ENCODE measurements around the gene RXRB.

RXRB gene

DNA sequence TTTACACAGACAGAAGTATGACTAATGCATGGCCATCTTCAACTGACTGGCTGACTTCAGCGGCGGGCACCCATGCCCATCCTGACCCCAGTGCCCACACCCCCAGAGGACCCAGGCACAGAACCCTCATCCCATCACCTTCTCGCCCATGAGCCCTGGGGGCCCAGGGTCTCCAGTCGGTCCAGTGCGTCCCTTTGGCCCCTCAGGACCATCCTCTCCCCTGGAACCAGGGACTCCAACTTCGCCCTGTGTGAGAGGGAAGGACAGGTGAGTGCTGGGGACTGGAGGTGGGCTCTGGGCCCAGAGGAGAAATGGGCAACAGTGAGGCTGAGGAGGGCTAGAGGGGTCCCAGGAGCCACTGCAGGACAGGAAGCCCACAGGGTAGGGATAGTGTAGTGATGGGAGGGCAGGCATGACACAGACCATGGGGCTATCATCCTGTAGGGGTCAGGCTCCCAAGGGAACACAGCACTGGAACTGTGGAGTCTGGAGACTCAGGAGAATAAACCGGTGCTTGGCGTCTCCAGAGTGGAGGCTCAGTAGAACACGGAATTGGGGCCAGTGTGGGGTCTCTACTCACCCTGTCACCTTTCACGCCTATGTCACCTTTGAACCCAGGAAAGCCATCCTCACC is 24.9 kb downstream of the RXRB start:
- no peaks in the 10 kb centered on the region for H3K36me3 ChIP-seq (ENCODE audit: insufficient read depth, low read length)
- no peak overlapping the region for H2AFZ ChIP-seq (ENCODE audit: low read length, unreplicated experiment)
- H3K79me2 ChIP-seq (ENCODE audit: control insufficient read depth, insufficient read depth, low read length, unreplicated experiment), result no peaks in the 10 kb centered on the region
- no peaks in the 10 kb centered on the region for H3K27me3 ChIP-seq (ENCODE audit: insufficient read depth, low read length)
- H3K4me3 ChIP-seq (ENCODE audit: low read depth, low read length), result no peak overlapping the region
- H3K4me1 ChIP-seq (ENCODE audit: control insufficient read depth, insufficient read depth, low read length, unreplicated experiment), result no peaks in the 10 kb centered on the region
- H3K27ac ChIP-seq (ENCODE audit: low read depth, low read length), result no peak overlapping the region

DNA sequence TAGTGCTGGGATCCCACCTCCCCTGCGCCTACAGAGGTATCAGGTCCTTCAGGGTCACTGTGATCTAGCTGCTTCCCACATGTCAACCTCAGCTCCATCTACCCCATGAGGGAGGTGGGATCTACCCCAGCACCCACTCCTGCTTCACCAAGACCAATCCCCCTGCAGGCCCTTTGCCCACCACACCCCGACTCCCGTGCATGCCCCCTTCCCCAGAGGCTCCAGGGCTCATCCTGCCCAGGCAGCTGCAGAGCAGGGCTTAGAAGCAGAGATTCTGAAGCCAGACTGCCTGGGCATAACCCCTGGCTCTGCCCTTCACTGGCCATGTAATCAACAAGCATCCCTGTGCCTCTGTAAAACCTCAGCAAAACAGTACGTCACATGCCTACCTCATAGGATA is 25.7 kb downstream of the RXRB start:
- no peak overlapping the region for H3K4me3 ChIP-seq (ENCODE audit: low read depth, low read length)
- H2AFZ ChIP-seq (ENCODE audit: low read length, unreplicated experiment), result no peak overlapping the region
- no peak overlapping the region for H3K27ac ChIP-seq (ENCODE audit: low read depth, low read length)
- H3K79me2 ChIP-seq (ENCODE audit: control insufficient read depth, insufficient read depth, low read length, unreplicated experiment), result no peaks in the 10 kb centered on the region
- peaks cover 3% of the 10 kb centered on the region for H3K4me1 ChIP-seq (ENCODE audit: control insufficient read depth, insufficient read depth, low read length, unreplicated experiment)
- H3K36me3 ChIP-seq (ENCODE audit: insufficient read depth, low read length), result no peaks in the 10 kb centered on the region
- H3K27me3 ChIP-seq (ENCODE audit: insufficient read depth, low read length), result no peaks in the 10 kb centered on the region

DNA sequence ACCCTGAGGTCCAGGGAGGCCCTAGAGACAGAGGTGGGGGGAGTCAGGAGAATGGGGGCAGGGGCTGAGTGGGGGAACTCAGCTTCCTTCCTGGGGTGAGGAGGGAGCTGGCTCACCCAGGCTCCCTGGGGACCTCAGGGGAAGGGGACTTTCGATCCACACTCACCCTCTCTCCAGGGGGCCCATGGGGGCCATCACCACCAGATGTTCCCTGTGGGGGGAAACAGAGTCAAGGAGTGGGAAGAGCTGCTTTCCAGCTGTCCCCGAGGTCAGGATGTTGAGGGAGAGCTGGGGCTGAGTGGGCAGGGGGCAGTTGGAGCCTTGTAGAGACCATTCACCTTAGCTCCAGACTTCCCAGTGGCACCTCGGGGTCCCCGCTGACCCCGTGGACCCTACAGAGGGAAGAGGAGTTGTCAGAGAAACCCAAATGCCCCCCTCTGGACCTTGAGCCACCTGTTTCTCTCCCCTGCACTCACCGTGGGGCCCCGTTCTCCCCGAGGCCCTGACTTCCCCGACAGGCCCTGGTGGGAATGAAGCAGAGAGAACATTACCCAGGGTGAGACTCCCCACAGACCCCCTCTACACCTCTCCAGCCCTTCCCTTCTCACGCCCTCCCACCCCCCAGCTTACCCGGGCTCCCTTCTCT is 26.8 kb downstream of the RXRB start:
- Histone ChIP-seq H3K4me1 (ENCODE audit: control insufficient read depth, insufficient read depth, low read length, unreplicated experiment) (peaks cover 3% of the 10 kb centered on the region), H3K27me3 (ENCODE audit: insufficient read depth, low read length) (no peaks in the 10 kb centered on the region), H3K79me2 (ENCODE audit: control insufficient read depth, insufficient read depth, low read length, unreplicated experiment) (no peaks in the 10 kb centered on the region), H3K36me3 (ENCODE audit: insufficient read depth, low read length) (no peaks in the 10 kb centered on the region), H3K27ac (ENCODE audit: low read depth, low read length) (no peak overlapping the region), H2AFZ (ENCODE audit: low read length, unreplicated experiment) (no peak overlapping the region), H3K4me3 (ENCODE audit: low read depth, low read length) (no peak overlapping the region)

DNA sequence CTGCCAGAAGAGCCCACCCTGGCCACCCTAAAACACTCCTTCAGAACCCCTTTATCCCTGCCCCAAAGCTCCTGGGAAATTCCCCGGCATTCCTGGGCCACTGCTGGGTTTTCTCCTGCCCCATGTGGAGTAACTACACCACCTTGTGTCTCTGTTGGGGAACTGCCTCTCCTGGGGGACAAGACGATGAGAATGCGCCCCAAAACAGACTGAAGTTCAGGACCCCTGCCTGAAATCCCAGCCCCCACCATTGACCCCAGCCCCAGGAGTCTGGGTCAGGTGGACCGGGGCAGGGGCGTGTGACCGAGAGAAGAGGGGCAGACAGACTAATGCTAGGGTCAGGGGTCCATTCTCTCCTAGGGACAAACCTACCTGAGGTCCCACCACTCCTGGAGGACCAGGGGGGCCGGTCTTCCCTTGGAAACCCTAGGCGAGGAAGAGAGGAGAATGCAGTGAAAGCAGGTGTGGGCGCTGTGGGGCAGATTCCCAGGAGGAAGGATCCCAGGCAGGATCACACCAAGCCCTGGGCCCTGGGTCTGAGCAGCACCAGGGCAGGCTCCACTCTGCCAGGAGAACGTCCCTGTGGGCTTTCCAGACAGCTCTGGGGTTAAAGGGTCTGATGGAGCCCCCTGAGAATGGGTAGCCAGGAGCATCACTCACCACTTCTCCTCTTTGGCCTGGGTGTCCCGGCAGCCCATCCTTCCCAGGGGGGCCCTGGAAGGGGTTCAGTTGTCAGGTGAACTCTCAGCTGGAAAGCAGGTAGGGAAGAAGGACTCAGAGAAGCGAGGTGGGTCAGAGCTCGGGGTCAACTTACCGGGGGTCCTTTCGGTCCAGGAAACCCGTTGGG is 27.6 kb downstream of the RXRB start:
- Histone ChIP-seq H3K27me3 (ENCODE audit: insufficient read depth, low read length) (no peaks in the 10 kb centered on the region), H3K79me2 (ENCODE audit: control insufficient read depth, insufficient read depth, low read length, unreplicated experiment) (no peaks in the 10 kb centered on the region), H3K36me3 (ENCODE audit: insufficient read depth, low read length) (no peaks in the 10 kb centered on the region), H3K27ac (ENCODE audit: low read depth, low read length) (no peak overlapping the region), H3K4me1 (ENCODE audit: control insufficient read depth, insufficient read depth, low read length, unreplicated experiment) (peaks cover 3% of the 10 kb centered on the region), H3K4me3 (ENCODE audit: low read depth, low read length) (no peak overlapping the region), H2AFZ (ENCODE audit: low read length, unreplicated experiment) (no peak overlapping the region)

DNA sequence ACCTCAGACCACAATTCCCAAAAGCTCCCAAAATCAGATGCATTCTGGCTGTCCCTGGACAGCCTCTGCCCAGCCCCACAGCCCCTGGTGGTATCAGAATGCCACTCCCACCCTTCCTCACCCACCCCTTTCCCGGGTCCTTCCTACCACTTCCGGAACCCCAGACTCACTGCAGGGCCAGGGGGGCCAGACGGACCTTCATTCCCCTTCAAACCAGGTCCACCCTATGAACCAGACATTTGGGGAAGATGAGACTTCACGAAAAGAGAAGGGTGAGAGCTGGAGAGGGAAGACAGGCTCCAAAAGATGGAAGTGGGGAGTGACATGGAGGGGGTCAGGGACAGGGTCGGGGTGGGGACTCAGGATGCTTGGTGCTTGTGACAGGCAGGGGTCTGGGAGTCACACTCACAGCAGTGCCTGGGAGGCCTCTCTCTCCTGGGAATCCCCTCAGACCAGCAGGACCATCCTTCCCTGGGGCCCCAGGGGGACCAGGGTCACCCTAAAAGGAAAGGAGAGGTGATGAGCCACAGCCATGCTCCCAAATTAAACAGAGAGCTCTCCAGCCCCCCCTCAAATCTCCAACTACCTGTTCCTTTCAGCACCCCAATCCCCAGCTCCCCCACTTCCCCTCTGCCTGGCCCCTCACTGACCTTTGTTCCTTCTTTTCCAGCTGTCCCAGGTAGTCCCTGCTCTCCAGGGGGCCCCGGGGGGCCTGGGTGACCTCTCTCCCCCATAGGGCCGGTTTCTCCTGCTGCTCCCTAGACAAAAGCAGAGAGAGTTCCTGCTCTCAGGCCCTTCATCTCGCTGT is 28.4 kb downstream of the RXRB start:
- H3K27me3 ChIP-seq (ENCODE audit: insufficient read depth, low read length), result no peaks in the 10 kb centered on the region
- H3K36me3 ChIP-seq (ENCODE audit: insufficient read depth, low read length), result no peaks in the 10 kb centered on the region
- no peaks in the 10 kb centered on the region for H3K79me2 ChIP-seq (ENCODE audit: control insufficient read depth, insufficient read depth, low read length, unreplicated experiment)
- no peak overlapping the region for H3K27ac ChIP-seq (ENCODE audit: low read depth, low read length)
- no peak overlapping the region for H2AFZ ChIP-seq (ENCODE audit: low read length, unreplicated experiment)
- H3K4me1 ChIP-seq (ENCODE audit: control insufficient read depth, insufficient read depth, low read length, unreplicated experiment), result peaks cover 3% of the 10 kb centered on the region
- no peak overlapping the region for H3K4me3 ChIP-seq (ENCODE audit: low read depth, low read length)

DNA sequence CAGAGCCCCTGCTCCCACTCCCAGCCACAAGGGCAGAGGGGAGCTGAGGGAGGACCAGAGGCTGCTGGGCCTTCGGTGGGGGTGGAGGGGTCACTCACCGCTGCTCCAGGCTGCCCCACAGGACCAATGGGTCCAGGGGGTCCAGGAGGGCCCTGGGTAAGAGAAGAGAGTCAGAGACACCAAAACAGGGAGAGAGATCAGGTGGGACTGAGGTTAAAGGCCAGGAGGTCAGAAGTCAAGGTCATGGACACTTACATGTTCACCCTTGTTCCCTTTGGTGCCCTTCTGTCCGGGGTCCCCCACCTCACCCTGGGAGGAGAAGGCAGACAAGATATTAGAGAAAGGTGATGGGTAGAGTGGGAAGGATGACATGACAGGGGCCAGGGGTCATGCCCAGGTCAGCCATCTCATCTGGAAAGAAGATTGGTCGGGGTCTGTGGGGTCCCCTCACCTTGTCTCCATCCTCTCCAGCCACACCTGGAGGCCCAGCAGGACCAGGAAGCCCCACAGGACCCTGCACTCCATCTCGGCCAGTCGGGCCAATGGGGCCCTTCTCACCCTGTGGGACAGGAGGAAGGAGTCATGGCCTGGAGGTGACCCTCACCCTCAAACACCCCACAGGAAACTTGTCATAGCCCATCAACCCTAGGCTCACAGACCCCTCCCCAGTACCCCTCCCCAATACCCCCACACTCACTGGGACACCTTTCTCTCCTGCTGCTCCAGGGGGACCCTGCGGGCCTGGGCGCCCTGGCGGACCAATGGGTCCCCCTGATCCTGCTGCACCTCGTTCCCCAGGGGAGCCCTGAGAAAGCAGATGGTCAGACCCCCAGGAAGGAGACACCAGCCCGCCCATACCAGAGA is 29.2 kb downstream of the RXRB start:
- H3K79me2 ChIP-seq (ENCODE audit: control insufficient read depth, insufficient read depth, low read length, unreplicated experiment), result no peaks in the 10 kb centered on the region
- H3K4me3 ChIP-seq (ENCODE audit: low read depth, low read length), result no peak overlapping the region
- no peak overlapping the region for H3K27ac ChIP-seq (ENCODE audit: low read depth, low read length)
- peaks cover 3% of the 10 kb centered on the region for H3K4me1 ChIP-seq (ENCODE audit: control insufficient read depth, insufficient read depth, low read length, unreplicated experiment)
- H3K36me3 ChIP-seq (ENCODE audit: insufficient read depth, low read length), result no peaks in the 10 kb centered on the region
- H3K27me3 ChIP-seq (ENCODE audit: insufficient read depth, low read length), result no peaks in the 10 kb centered on the region
- H2AFZ ChIP-seq (ENCODE audit: low read length, unreplicated experiment), result no peak overlapping the region

DNA sequence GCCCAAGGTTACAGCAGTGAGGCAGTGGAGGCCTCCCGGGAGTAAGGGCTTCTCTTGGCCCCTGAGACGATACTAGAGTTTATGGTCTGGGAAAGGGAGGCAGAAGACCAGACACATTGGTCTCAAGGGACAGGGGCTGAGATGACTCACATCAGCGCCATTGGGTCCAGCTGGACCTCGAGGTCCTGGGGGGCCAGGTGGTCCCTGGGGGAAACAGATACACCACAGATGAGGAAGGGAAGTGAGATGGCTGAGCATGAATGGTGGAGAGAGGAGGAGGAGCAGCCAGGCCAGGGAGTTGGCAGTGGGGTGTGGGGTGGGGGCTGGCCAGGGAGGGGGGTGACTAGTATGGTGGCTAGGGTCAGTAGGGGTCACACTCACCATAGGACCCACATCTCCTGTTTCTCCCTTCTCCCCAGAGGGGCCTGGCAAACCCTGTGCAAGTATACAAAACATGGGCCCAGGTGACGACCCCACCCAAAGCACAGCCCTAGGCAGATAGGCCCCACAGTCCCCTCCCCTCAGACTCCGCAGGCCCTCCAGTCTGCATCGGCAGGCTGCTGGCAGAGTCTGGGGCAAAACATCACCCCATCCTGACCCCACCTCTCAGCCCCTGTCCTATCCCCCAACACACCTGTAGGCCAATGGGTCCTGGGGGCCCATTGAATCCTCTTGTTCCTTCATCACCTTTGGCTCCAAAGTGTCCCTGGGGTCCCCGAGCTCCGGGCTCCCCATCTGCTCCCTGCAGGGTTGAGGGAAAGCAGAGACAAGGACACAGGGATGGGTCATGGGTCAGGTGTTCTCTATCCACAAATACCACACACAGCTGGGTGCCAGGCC is 30.1 kb downstream of the RXRB start:
- Histone ChIP-seq H3K4me1 (ENCODE audit: control insufficient read depth, insufficient read depth, low read length, unreplicated experiment) (peaks cover 3% of the 10 kb centered on the region), H3K27ac (ENCODE audit: low read depth, low read length) (no peak overlapping the region), H3K36me3 (ENCODE audit: insufficient read depth, low read length) (no peaks in the 10 kb centered on the region), H3K27me3 (ENCODE audit: insufficient read depth, low read length) (no peaks in the 10 kb centered on the region), H2AFZ (ENCODE audit: low read length, unreplicated experiment) (no peak overlapping the region), H3K79me2 (ENCODE audit: control insufficient read depth, insufficient read depth, low read length, unreplicated experiment) (no peaks in the 10 kb centered on the region), H3K4me3 (ENCODE audit: low read depth, low read length) (no peak overlapping the region)

DNA sequence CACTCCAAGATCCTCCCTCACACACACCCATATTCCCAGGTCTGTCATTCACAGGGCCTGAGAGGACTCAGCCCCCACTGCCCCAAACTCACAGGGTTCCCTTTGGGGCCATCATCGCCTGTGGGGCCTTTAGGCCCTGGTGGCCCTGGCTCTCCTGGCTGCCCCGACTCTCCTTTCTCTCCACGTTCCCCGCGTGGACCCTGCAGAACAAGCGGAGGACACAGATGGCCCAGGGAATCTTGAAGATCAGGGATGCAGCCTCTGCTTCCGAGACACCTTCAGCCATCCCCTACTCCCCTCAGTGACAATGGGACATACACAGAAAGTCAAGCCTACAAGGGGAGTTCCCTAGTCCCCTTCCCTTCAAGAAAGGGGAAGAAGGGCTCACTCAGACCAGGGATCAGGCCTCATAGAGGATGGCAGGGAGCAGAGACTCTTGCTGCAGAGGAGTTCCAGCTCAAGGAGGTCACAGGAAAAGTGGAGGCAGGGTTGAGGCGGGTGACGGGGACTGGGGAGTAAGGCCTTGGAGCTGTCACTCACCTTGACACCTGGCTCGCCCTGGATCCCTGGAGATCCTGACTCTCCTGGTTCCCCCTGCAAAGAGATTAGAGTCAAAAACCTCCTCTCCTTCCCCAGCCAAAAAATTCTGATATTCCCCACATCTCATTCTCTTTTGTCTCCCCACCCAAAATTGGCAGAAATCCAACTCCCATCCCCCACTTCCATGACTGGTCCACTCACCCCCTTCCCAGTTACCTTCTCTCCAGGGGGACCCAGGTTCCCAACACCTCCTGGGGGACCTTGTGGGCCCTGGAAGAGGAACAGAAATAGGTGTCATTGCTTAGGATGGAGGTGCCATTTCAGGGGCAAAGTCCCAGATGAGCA is 30.9 kb downstream of the RXRB start:
- H3K27me3 ChIP-seq (ENCODE audit: insufficient read depth, low read length), result no peaks in the 10 kb centered on the region
- peaks cover 3% of the 10 kb centered on the region for H3K4me1 ChIP-seq (ENCODE audit: control insufficient read depth, insufficient read depth, low read length, unreplicated experiment)
- no peak overlapping the region for H3K4me3 ChIP-seq (ENCODE audit: low read depth, low read length)
- no peak overlapping the region for H3K27ac ChIP-seq (ENCODE audit: low read depth, low read length)
- H2AFZ ChIP-seq (ENCODE audit: low read length, unreplicated experiment), result no peak overlapping the region
- H3K79me2 ChIP-seq (ENCODE audit: control insufficient read depth, insufficient read depth, low read length, unreplicated experiment), result no peaks in the 10 kb centered on the region
- H3K36me3 ChIP-seq (ENCODE audit: insufficient read depth, low read length), result no peaks in the 10 kb centered on the region

DNA sequence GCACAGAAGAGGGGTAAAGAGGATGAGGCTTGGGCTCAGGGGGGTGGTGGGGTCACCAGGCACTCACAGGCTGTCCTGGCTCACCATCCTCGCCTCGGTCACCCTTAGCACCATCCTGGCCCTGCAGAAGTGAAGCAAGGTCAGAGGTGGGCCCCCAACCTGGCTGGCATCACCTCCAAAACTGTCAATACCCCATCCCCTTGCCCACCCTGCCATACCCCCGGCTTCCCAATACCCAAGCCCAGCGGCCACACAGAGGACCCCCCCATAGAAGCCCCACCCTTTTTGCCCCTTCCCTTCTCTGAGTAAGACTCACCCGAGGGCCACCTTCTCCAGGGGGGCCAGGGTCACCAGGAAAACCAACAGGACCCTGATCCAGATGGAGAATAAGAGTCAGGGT is 31.8 kb downstream of the RXRB start:
- Histone ChIP-seq H3K27ac (ENCODE audit: low read depth, low read length) (no peak overlapping the region), H3K4me1 (ENCODE audit: control insufficient read depth, insufficient read depth, low read length, unreplicated experiment) (peaks cover 3% of the 10 kb centered on the region), H3K27me3 (ENCODE audit: insufficient read depth, low read length) (no peaks in the 10 kb centered on the region), H3K36me3 (ENCODE audit: insufficient read depth, low read length) (no peaks in the 10 kb centered on the region), H3K79me2 (ENCODE audit: control insufficient read depth, insufficient read depth, low read length, unreplicated experiment) (no peaks in the 10 kb centered on the region), H2AFZ (ENCODE audit: low read length, unreplicated experiment) (no peak overlapping the region), H3K4me3 (ENCODE audit: low read depth, low read length) (no peak overlapping the region)
